Motor neuron (in vitro differentiated cells): ENCODE measurements around the gene DRD2. TPM values are rescaled to one million over a fixed set of nuclear protein-coding genes. Genes with fewer than 3 reads are reported as not detected.

Experiments used
- ATAC-seq, 8 experiments: fragments of 200-7000 bp; cut with Tn5 transposase; replicated peaks in 6 of 8; 2 replicates each; pipeline ENCODE4 v1.8.0; 2021; ENCODE audit warnings: mild to moderate bottlenecking in 8 of 8, moderate library complexity in 8 of 8
- H3K27ac ChIP-seq, 2 donors: fragments of 250-450 bp; sonication (Bioruptor Pico); 2 replicates each; pipeline ENCODE4 v1.9.0; 2021; ENCODE audit warnings: antibody characterized with exemption in 2 of 2, mild to moderate bottlenecking in 2 of 2, moderate library complexity in 1 of 2
- H3K4me1 ChIP-seq, 2 donors: fragments of 250-450 bp; sonication (Bioruptor Pico); replicated peaks in 1 of 2; 2 replicates each; pipeline ENCODE4 v1.6.1; 2021; ENCODE audit warnings: antibody characterized with exemption in 2 of 2, mild to moderate bottlenecking in 2 of 2, moderate library complexity in 1 of 2
- H3K4me3 ChIP-seq, 5 donors: fragments of 250-450 bp; sonication (Bioruptor Pico); 2 replicates each; pipeline ENCODE4 v1.9.0; 2021; ENCODE audit warnings: antibody characterized with exemption in 5 of 5, mild to moderate bottlenecking in 5 of 5, moderate library complexity in 4 of 5
- WGBS, 10 experiments: fragments of 450-650 bp; shearing (Covaris generic); methylation state at CpG; one replicate each; pipeline ENCODE4 v1.0.0; 2022; 5-methylcytosine and 5-hydroxymethylcytosine counted together
- in situ Hi-C, 9 experiments: fragments of 400-800 bp; cut with MboI; loops; one replicate each; pipeline ENCODE4 v1.15.0; 2021; ENCODE audit warnings: low sequenced_read_pairs in 9 of 9, low pct_unique_long_range_greater_than_20kb in 2 of 9; ENCODE audit not compliant: unreplicated experiment in 9 of 9
- total RNA-seq, 8 experiments: library from RNA; unstranded; fragments of 300-600 nt; gene quantifications; 2 replicates each; pipeline versions ENCODE4 v1.2.3 to v1.2.4, GENCODE V29; 2022

The DRD2 gene
- total RNA-seq, 8 experiments from 2014 or later = 0.13 to 39.4 (median 6.0) TPM

DNA sequence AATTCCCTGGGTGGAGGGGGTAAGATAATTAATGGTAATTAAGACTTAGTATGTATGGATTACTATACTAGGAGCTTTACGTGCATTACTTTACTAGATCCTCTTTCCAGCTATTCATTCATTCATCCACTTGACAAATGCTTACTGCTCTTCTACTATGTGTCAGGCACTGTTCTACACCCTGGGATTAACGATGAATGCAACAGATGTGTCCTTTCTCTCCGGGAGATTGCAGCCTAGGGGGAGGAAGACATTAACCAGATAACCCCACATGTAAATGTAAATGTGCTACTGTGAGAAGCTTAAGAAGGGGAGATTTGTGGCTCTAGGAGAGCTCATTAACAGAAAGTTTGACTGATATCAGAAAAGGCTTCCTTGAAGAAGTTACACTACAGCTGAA lies 85.9 kb downstream of the DRD2 start:
- ATAC-seq = peak in 3 of 8 experiments; percentile 7 to 80 (median 12)
- H3K4me1 ChIP-seq = no peaks in the 10 kb centered on the region
- in situ Hi-C loops = no loop called here
- WGBS, 10 experiments = 0 to 25% (median 7%) methylated on average over 1 to 3 of the region's 3 CpGs; no CpG with 5 or more reads in 2 of the 10 experiments
- no peak overlapping the region for H3K4me3 ChIP-seq
- H3K27ac ChIP-seq = no peak overlapping the region

DNA sequence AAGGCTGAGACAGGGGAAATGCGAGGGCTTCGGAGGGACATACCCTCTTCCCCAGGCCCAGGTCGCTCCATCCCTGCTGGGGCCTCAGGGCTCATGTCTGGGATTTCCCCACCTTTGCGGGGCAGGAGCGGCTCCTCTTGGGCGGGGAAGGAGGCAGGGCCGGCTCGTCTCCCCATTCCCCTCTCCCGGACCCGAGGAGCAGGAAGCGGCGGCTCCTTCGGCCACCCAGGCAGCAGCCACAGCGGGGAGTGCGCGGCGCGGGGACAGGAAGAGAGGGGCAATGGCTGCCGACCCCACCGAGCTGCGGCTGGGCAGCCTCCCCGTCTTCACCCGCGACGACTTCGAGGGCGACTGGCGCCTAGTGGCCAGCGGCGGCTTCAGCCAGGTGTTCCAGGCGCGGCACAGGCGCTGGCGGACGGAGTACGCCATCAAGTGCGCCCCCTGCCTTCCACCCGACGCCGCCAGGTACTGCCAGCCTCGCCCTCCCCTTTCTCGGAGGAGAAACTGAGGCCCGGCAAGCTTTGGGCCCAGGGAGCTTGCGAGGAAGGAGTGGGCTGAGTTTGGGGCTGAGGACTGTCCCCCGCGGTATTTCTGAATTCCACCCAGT lies 87.5 kb downstream of the DRD2 start, which contains the start of gene ANKK1:
Gene ANKK1 (plus strand): TSS at position 175 of the 607 bp plus-strand sequence. CDS start 106 bp downstream, at position 281.
- ATAC-seq = peak in 4 of 8 experiments; percentile 12 to 60 (median 30)
- in situ Hi-C loops = no loop called here

DNA sequence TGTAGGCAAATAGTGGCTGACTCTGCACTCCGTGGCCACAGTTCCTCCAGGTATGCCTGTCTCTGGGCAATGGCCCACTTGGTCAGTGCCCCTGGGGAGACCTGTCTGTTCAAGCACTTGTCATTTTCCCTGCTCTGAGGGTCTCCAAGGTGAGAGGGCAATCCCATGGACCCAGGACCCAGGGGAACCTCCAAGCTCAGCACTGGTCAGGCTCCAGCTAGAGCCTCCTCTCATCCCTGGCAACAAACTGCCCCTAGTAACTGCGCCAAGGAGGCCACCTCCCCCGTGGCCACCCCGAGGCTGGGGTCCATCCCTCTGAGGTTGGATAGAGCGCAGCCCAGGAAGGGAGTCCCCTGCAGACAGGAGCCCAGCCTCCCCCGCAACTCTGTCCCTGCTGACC lies 88.3 kb downstream of the DRD2 start:
- ATAC-seq = no peak
- H3K27ac ChIP-seq = no peak overlapping the region
- peaks cover 0 to 5% of the 10 kb centered on the region in 2 donors for H3K4me1 ChIP-seq
- WGBS, 10 experiments = 70 to 100% (median 83%) methylated on average over 1 to 4 of the region's 6 CpGs; no CpG with 5 or more reads in 5 of the 10 experiments
- in situ Hi-C loops = no loop called here
- no peak overlapping the region for H3K4me3 ChIP-seq

More for the DNA sequence above, 87.5 kb downstream of the DRD2 start, which contains the start of gene ANKK1:
- Histone ChIP-seq H3K4me3 (peak within 1 kb of the TSS in 1 of 5 donors; percentile 15), H3K4me1 (peaks cover 0 to 5% of the 10 kb centered on the region in 2 donors), H3K27ac (no peak within 1 kb of the TSS)
- 26 to 81% (median 47%) methylated on average over 3 to 12 of the region's 46 CpGs; no CpG with 5 or more reads in 7 of the 10 experiments for WGBS, 10 experiments

DNA sequence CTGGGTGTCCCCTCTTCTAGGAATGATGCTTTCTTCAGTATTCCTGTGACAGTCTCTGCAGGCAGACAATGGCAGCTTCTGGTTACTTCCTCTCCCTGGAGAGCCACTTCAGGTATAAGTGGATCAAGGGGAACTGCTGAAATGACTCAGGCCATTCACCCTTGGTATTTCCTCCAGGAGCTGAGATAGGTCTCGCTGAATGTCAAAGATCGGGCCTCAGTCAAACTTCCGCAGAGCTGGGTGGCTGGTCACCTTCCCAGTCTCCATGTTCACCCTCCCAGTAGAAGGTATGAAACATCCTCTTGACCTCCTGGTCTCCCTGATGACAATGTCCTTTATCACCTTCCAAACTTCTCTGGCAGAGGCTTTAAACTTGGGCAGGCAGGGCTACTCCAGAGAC lies 89.4 kb downstream of the DRD2 start:
- no peak for ATAC-seq
- 86 to 100% (median 94%) methylated on average over 1 to 3 of the region's 3 CpGs; no CpG with 5 or more reads in 4 of the 10 experiments for WGBS, 10 experiments
- Histone ChIP-seq H3K4me1 (peaks cover 0 to 5% of the 10 kb centered on the region in 2 donors), H3K4me3 (no peak overlapping the region), H3K27ac (no peak overlapping the region)
- in situ Hi-C loops = no loop called here

DNA sequence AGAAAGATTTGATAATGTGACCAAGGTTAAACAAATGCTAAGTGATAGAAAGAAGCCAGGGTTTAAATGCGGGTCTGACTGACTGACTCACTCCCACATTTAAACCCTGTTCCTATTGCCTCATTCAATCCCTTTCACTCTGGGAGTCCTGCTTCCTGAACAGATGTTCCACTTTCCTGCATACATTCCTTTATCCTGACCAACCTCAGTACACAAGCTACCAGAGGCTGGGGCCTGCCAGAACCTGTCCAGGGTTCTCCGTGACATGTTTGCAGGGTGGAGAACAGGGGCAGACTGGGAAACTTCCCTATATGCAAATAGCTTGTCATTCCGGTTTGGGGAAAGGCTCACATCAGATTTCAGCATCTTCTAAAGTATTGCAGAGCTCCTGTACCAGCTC lies 90.6 kb downstream of the DRD2 start:
- in situ Hi-C loops = no loop called here
- 0 to 71% (median 52%) methylated on average over 1 to 3 of the region's 3 CpGs; no CpG with 5 or more reads in 3 of the 10 experiments for WGBS, 10 experiments
- Histone ChIP-seq H3K4me3 (no peak overlapping the region), H3K27ac (no peak overlapping the region), H3K4me1 (peaks cover 0 to 5% of the 10 kb centered on the region in 2 donors)
- peak; percentile 36 to 92 (median 60) for ATAC-seq

DNA sequence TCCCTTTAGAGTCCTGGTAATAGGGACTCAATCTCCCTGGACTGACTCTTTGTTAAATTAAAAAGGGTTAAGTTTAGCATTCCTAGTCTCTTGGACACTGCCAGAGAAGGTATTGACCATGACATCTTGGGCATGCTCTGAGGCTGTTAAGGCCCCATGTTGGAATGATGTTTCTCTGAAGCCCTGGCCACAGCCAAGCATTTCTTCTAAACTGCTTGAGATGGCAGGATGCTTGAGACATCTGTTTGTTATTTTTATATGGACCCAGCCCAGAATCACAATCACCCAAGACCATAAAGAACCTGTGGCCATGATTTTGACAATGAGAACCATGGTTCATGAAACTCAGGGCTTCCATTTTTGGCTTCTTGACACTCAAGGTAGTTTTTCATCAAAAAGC lies 93.1 kb downstream of the DRD2 start:
- Histone ChIP-seq H3K4me1 (peaks cover 0 to 5% of the 10 kb centered on the region in 2 donors), H3K4me3 (no peak overlapping the region), H3K27ac (no peak overlapping the region)
- in situ Hi-C loops = no loop called here
- no peak for ATAC-seq

DNA sequence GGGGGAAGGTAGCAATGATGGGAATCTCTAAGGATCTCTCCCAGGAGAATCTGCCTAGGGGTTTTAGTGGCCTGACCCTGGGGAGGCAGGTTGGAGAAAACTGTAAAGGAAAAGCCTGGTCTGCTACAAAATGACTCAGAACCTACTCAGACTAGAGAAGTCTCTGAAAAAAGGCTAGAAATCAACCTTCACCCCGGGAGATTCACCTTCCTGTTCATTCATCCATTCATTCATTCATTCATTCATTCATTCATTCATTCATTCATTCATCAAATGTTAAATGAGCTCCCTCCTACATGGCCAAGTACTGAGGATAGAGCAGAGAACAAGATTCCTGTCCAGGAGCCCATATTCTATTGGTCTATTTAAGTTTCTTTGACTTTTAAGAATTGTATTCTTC lies 96.5 kb downstream of the DRD2 start:
- no peak overlapping the region for H3K27ac ChIP-seq
- no peak overlapping the region for H3K4me3 ChIP-seq
- no peak for ATAC-seq
- H3K4me1 ChIP-seq = peaks cover 0 to 5% of the 10 kb centered on the region in 2 donors
- WGBS, 10 experiments = 0 to 67% (median 56%) methylated on average over 1 of the region's 1 CpG; no CpG with 5 or more reads in 5 of the 10 experiments
- in situ Hi-C loops = no loop called here

DNA sequence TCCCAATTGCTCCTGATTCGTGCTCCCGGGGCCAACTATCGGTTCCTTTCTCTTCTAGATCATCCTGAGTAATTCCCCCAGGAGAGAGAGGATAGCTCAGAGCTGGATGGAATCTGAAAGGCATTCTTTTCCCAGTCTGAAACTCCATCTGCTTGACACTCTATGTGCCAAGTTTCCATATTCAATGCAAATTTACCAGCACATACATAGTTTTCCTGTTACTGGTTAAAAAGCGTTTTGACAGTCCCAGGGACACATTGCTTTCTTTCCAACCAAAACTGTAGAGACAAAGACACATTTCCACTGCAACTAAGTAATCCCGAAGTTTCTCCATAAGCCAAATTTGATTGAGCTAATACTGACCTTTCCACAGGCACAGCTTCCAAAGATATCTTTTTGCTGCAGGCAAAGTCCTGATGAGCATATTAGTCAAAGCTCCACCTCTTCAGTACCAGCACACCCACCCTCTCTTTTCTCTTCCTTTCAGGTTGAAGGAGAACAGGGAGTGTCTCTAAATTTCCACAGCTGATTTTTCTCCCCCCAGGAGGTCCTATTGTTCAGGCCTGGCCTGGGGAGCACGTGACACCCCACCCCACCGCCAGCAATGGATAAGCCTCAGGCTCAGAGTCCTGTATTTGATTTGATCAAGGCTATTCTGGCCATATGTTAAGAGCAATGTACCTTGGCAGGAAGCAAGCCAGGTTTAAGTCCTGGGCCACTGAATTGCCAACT lies 97.4 kb downstream of the DRD2 start:
- no peaks in the 10 kb centered on the region for H3K4me1 ChIP-seq
- peak in 3 of 8 experiments; percentile 77 to 94 (median 80) for ATAC-seq
- no peak overlapping the region for H3K27ac ChIP-seq
- H3K4me3 ChIP-seq = no peak overlapping the region
- WGBS, 10 experiments = 2 to 65% (median 25%) methylated on average over 1 to 7 of the region's 7 CpGs
- in situ Hi-C loops = no loop called here

DNA sequence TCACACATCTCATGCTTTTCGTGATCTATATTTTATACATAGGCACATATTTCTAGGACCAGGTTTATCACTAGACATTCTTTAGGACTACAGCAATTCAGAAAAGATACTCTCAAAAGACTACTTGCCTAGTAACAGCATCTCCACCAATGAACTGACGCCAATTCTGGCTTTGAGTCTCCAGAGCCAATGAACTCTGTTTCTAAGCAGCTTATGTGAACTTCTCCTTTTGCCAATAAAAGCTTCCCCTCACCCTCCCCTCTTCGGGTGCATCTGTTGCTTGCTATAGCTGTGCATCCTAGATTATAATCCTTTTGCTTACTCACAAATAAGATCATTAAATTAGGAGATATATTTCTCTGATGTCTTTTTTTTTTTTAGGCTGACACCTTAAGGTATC lies 99.0 kb downstream of the DRD2 start:
- no peak for ATAC-seq
- H3K4me1 ChIP-seq = no peaks in the 10 kb centered on the region
- no peak overlapping the region for H3K4me3 ChIP-seq
- 57 to 100% (median 89%) methylated on average over 1 to 3 of the region's 3 CpGs; no CpG with 5 or more reads in 1 of the 10 experiments for WGBS, 10 experiments
- in situ Hi-C loops = no loop called here
- no peak overlapping the region for H3K27ac ChIP-seq

DNA sequence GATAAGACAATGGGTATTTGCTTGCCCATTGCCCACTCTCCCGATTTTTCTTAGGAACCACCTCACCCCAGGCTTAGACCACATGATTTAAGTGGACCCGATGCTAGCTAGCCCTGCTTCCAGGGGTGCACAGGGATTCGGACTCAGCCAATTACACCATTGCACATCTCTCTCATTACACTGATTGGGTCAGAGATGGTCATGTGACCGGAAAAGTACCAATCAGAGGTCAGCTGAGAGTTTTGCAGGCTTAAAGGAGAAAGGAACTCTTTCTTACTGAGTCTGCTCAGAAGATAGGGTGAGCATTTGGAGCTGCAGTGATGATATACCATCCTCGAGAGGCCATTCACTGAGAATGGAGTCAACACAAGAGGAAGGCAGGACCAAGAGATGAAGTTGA lies 99.8 kb downstream of the DRD2 start:
- H3K4me1 ChIP-seq = no peaks in the 10 kb centered on the region
- WGBS, 10 experiments = 40 to 100% (median 82%) methylated on average over 1 to 4 of the region's 5 CpGs; no CpG with 5 or more reads in 4 of the 10 experiments
- H3K4me3 ChIP-seq = no peak overlapping the region
- ATAC-seq = no peak
- no peak overlapping the region for H3K27ac ChIP-seq
- in situ Hi-C loops = no loop called here

DNA sequence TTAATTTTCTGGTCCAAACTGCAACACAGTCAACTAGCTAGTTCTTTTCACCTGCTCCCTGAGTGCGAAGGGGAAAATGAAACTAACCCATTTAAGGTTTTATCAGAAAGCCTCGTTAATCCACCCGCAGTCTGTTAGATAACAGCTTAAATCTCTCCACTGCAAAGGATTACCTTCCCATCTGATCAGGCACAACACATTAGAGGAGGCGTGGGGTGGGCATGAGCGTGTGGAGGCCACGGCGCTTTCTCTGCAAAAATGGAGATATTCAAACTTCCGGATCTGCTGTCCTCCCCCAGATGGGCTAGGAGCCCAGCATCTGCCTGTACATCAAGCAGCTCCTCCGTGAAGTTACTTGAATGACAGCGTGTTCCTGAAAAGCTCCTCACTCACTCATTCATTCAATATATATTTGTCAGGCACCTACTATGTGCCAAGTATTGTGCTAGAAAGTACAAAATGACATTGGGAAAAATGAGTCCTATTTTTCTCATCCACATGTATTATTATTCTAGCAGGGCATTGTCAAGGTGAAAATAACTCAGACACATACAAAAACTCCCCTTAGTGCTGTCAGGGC lies 101.1 kb downstream of the DRD2 start:
- WGBS, 10 experiments = 72 to 98% (median 82%) methylated on average over 2 to 9 of the region's 10 CpGs; no CpG with 5 or more reads in 4 of the 10 experiments
- no peak for ATAC-seq
- in situ Hi-C loops = no loop called here
- Histone ChIP-seq H3K4me3 (no peak overlapping the region), H3K27ac (no peak overlapping the region), H3K4me1 (no peaks in the 10 kb centered on the region)

DNA sequence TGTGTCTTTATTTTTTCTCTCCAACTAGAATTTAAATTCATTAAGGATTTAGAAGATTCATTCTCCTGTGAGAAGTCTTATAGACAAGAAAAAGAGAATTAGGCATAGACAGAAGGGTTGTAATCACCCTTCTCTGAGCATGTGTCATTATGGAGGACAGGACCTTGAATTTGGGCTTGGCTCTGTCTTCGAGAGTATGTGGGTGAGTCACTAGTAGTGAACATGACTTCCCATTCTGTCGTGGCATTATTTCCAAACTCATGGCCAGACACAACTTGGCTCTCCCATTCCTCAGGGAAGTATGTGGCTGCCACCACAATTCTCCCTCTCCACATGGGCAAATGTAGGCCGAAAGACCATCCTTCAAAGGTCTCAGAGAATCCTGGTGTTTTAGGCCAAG lies 101.9 kb downstream of the DRD2 start:
- in situ Hi-C loops = no loop called here
- Histone ChIP-seq H3K4me1 (no peaks in the 10 kb centered on the region), H3K4me3 (no peak overlapping the region), H3K27ac (no peak overlapping the region)
- 6 to 100% (median 60%) methylated on average over 1 to 3 of the region's 3 CpGs; no CpG with 5 or more reads in 3 of the 10 experiments for WGBS, 10 experiments
- peak in 2 of 8 experiments; percentile 43 to 61 for ATAC-seq

DNA sequence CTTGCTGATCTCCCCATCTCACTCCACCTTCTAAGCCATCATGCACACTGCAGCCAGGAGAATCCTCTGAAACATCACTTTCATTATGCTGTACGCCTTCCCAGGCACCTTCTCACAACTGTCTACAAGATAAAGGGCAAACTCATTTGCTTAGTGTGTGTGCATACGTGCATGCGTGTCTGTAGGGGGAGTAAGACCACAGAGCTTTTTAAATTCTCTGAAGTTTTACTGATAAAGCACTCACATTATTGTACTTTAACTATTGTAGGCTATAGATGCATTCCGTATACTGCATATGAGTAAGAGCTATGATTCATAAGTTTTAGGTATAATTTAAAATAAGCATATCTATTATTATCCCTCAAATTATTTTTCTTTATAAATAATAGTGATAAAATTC lies 102.9 kb downstream of the DRD2 start:
- ATAC-seq = no peak

More for the DNA sequence above, 102.9 kb downstream of the DRD2 start:
- 50 to 100% (median 83%) methylated on average over 1 to 4 of the region's 4 CpGs; no CpG with 5 or more reads in 1 of the 10 experiments for WGBS, 10 experiments
- H3K27ac ChIP-seq = no peak overlapping the region
- H3K4me3 ChIP-seq = no peak overlapping the region
- no peaks in the 10 kb centered on the region for H3K4me1 ChIP-seq
- in situ Hi-C loops = no loop called here
